Stomach smooth muscle (tissue), 2 donors: ENCODE data around the gene MSX2.

Source experiments
- H3K27ac ChIP-seq: one replicate; pipeline ENCODE4 v1.7.0; 2013; ENCODE audit warnings: mild to moderate bottlenecking, low read length, inconsistent platforms
- H3K27me3 ChIP-seq, 2 donors: one replicate each; pipeline ENCODE4 v1.7.0; 2013; ENCODE audit warnings: low read length in 2 of 2; ENCODE audit not compliant: insufficient read depth in 2 of 2, control insufficient read depth in 1 of 2
- H3K36me3 ChIP-seq, 2 donors: one replicate each; pipeline ENCODE4 v1.7.0; 2013; ENCODE audit warnings: low read length in 2 of 2; ENCODE audit not compliant: control insufficient read depth in 2 of 2, insufficient read depth in 2 of 2
- H3K4me1 ChIP-seq: one replicate; pipeline ENCODE4 v1.7.0; 2013; ENCODE audit warnings: low read length; ENCODE audit not compliant: control insufficient read depth, insufficient read depth
- H3K4me3 ChIP-seq, 2 donors: one replicate each; pipeline ENCODE4 v1.7.0; 2013; ENCODE audit warnings: low read length in 2 of 2
- H3K9ac ChIP-seq, 2 donors: one replicate each; pipeline ENCODE4 v1.7.0; 2013; ENCODE audit warnings: low read length in 2 of 2, mild to moderate bottlenecking in 1 of 2
- H3K9me3 ChIP-seq, 2 donors: one replicate each; pipeline ENCODE4 v1.7.0; 2013; ENCODE audit warnings: low read length in 2 of 2; ENCODE audit not compliant: control insufficient read depth in 2 of 2
- donor health status: healthy.
- donor health status: Pancreatic carcinoma.

The MSX2 gene

GRCh38 chr5:174734571-174735497 is 10.5 kb downstream of the MSX2 start:
- no peaks in the 10 kb centered on the region for H3K9me3 ChIP-seq
- no peaks in the 10 kb centered on the region for H3K36me3 ChIP-seq
- H3K27ac ChIP-seq, result no peak overlapping the region
- H3K9ac ChIP-seq, result no peak overlapping the region
- H3K4me3 ChIP-seq, result no peak overlapping the region
- peaks cover 61 to 84% of the 10 kb centered on the region in 2 donors for H3K27me3 ChIP-seq
- peaks cover 16% of the 10 kb centered on the region for H3K4me1 ChIP-seq

DNA sequence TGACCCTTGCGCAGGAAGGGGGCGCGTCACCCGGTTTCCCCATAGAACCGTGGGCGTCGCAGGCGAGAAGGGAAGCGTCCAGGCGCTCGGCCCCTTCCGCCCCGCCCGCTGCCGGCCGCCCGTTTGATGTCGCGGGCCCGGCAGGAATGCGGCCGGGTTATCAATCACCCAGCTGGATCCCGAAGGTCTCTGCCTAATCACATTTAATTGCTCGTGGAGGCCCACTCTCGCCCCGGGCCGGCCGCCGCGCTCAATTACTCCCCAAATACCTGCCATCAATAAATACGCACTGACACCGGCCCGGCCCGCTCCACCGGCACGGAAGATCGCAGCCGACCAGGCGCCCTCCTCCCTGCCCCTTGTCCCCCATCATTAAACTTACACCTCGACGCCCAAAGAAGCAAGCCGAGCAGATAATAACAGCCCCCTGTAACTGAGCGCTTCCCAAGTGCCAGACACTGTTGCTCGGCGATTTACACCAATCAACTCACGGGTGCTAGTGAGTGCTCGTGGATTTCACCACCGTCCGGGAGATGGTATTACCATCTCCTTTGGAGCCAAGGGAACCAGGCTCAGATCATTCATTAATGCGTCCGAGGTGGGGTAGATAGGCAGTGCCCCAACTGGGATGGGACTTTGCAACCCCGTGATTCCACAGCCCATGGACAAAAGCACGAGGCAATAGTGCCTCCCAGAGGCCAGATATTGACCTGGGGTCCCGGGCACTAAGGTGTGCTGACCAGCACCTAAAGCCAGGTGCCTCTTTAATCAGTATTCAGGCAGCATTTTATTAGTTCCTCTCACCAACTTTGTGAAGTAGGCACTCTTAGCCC is 11.3 kb downstream of the MSX2 start:
- H3K27me3 ChIP-seq, result peaks cover 61 to 76% of the 10 kb centered on the region in 2 donors
- H3K9ac ChIP-seq, result no peak overlapping the region
- H3K36me3 ChIP-seq, result no peaks in the 10 kb centered on the region
- peak overlapping the region in 1 of 2 donors; percentile 8 for H3K4me3 ChIP-seq
- H3K27ac ChIP-seq, result no peak overlapping the region
- H3K9me3 ChIP-seq, result no peaks in the 10 kb centered on the region
- peaks cover 16% of the 10 kb centered on the region for H3K4me1 ChIP-seq

- no peaks in the 10 kb centered on the region for H3K9me3 ChIP-seq
- no peak overlapping the region for H3K9ac ChIP-seq
- no peak overlapping the region for H3K4me3 ChIP-seq
- H3K36me3 ChIP-seq, result no peaks in the 10 kb centered on the region
- H3K27me3 ChIP-seq, result peaks cover 55 to 70% of the 10 kb centered on the region in 2 donors
- H3K4me1 ChIP-seq, result peaks cover 16% of the 10 kb centered on the region
- no peak overlapping the region for H3K27ac ChIP-seq
Observed at GRCh38 chr5:174736331-174736721, 11.9 kb downstream of the MSX2 start.

DNA sequence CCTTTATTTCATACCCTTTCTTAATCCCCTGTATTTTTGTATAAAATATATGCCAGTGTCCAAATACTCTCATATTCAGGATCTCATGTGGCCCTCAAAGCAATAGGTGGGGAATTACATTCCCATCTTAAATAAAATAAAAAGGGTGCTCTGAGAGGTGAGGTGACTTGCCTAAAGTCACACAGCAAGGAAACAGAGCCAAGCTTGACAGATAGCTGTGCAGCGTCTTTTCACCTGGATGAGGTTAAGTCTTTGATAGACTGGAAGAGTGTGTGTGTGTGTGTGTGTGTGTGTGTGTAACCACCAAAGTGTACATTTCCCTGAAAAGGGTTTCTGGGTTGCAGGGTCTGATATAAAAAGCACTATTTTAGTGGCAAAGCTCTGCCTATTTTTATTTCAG is 12.4 kb downstream of the MSX2 start:
- Histone ChIP-seq H3K4me1 (peaks cover 12% of the 10 kb centered on the region), H3K27me3 (peaks cover 50 to 65% of the 10 kb centered on the region in 2 donors), H3K9me3 (no peaks in the 10 kb centered on the region), H3K36me3 (no peaks in the 10 kb centered on the region), H3K9ac (no peak overlapping the region), H3K27ac (no peak overlapping the region), H3K4me3 (no peak overlapping the region)

GRCh38 chr5:174737330-174737729 is 12.9 kb downstream of the MSX2 start:
- peaks cover 46 to 59% of the 10 kb centered on the region in 2 donors for H3K27me3 ChIP-seq
- no peaks in the 10 kb centered on the region for H3K9me3 ChIP-seq
- H3K36me3 ChIP-seq, result no peaks in the 10 kb centered on the region

GRCh38 chr5:174741352-174741751 is 17.0 kb downstream of the MSX2 start:
- Histone ChIP-seq H3K36me3 (no peaks in the 10 kb centered on the region), H3K27me3 (peaks cover 25 to 33% of the 10 kb centered on the region in 2 donors), H3K4me1 (no peaks in the 10 kb centered on the region), H3K9me3 (no peaks in the 10 kb centered on the region), H3K9ac (no peak overlapping the region), H3K4me3 (no peak overlapping the region), H3K27ac (no peak overlapping the region)

More at GRCh38 chr5:174737330-174737729, 12.9 kb downstream of the MSX2 start:
- H3K9ac ChIP-seq, result no peak overlapping the region
- H3K4me1 ChIP-seq, result peaks cover 8% of the 10 kb centered on the region
- no peak overlapping the region for H3K27ac ChIP-seq
- H3K4me3 ChIP-seq, result no peak overlapping the region

GRCh38 chr5:174744896-174745295 is 20.5 kb downstream of the MSX2 start:
- no peaks in the 10 kb centered on the region for H3K36me3 ChIP-seq
- H3K9ac ChIP-seq, result no peak overlapping the region
- H3K9me3 ChIP-seq, result no peaks in the 10 kb centered on the region
- H3K4me1 ChIP-seq, result no peaks in the 10 kb centered on the region
- peaks cover 23 to 28% of the 10 kb centered on the region in 2 donors for H3K27me3 ChIP-seq
- H3K27ac ChIP-seq, result no peak overlapping the region
- no peak overlapping the region for H3K4me3 ChIP-seq

GRCh38 chr5:174745590-174746103 is 21.3 kb downstream of the MSX2 start:
- H3K9me3 ChIP-seq, result no peaks in the 10 kb centered on the region
- H3K27me3 ChIP-seq, result peaks cover 30 to 32% of the 10 kb centered on the region in 2 donors
- H3K9ac ChIP-seq, result no peak overlapping the region
- no peak overlapping the region for H3K4me3 ChIP-seq
- H3K4me1 ChIP-seq, result no peaks in the 10 kb centered on the region
- no peaks in the 10 kb centered on the region for H3K36me3 ChIP-seq
- no peak overlapping the region for H3K27ac ChIP-seq

GRCh38 chr5:174750711-174751110 is 26.3 kb downstream of the MSX2 start:
- Histone ChIP-seq H3K9ac (no peak overlapping the region), H3K4me3 (no peak overlapping the region), H3K36me3 (no peaks in the 10 kb centered on the region), H3K27me3 (peaks cover 30 to 36% of the 10 kb centered on the region in 2 donors), H3K9me3 (no peaks in the 10 kb centered on the region), H3K4me1 (peaks cover 7% of the 10 kb centered on the region), H3K27ac (no peak overlapping the region)

- H3K9ac ChIP-seq, result no peak overlapping the region
- H3K9me3 ChIP-seq, result no peaks in the 10 kb centered on the region
- peaks cover 7% of the 10 kb centered on the region for H3K4me1 ChIP-seq
- no peak overlapping the region for H3K27ac ChIP-seq
- H3K36me3 ChIP-seq, result no peaks in the 10 kb centered on the region
- H3K27me3 ChIP-seq, result peaks cover 30 to 33% of the 10 kb centered on the region in 2 donors
- peak overlapping the region in 1 of 2 donors; percentile 49 for H3K4me3 ChIP-seq
Observed at GRCh38 chr5:174751154-174752000, 27.0 kb downstream of the MSX2 start.
